ENCODE results near the gene ZFYVE9.

The ZFYVE9 gene

DNA sequence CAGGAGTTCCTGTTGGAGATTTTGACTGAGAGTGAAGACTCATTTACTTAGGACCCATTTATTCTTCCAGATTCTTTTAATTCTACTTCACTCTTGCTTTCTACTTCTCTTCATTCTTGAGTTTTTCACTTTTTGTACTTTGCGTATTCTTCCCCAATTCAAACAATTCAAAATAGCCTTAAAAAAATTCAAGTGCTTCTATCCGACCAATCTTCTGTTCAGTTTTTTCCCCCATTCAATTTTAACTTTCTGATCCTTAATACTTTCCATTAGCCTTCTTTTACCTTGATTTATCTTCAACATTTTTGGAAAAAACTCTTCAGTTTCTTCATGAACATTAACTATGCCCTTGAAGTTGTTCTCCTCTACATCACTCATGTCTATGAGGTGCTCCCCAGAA is 21.1 kb downstream of the ZFYVE9 start:
- H3K79me2 ChIP-seq (ENCODE audit: low read length), result no peaks in the 10 kb centered on the region

GRCh38 chr1:52164604-52165003 is 22.7 kb downstream of the ZFYVE9 start:
- Histone ChIP-seq H3K27ac (ENCODE audit: low read length) (no peak overlapping the region), H2AFZ (ENCODE audit: low read length) (no peak overlapping the region), H3K27me3 (replicated peaks; ENCODE audit: insufficient read depth, low read length) (no peaks in the 10 kb centered on the region), H3K4me1 (ENCODE audit: low read length) (no peaks in the 10 kb centered on the region), H3K9me2 (replicated peaks; ENCODE audit: insufficient read depth, low read length) (no peaks in the 10 kb centered on the region), H3F3A (ENCODE audit: insufficient read depth, low read length) (no peaks in the 10 kb centered on the region), H3K79me2 (ENCODE audit: low read length) (no peaks in the 10 kb centered on the region), H3K36me3 (replicated peaks; ENCODE audit: insufficient read depth, low read length) (no peaks in the 10 kb centered on the region), H3K9me3 (replicated peaks; ENCODE audit: insufficient read depth, low read length) (no peaks in the 10 kb centered on the region), H4K20me1 (ENCODE audit: insufficient read depth, low read length) (no peaks in the 10 kb centered on the region), H3K9ac (ENCODE audit: low read length) (no peak overlapping the region), H3K4me3 (ENCODE audit: low read length) (no peak overlapping the region), H3K4me2 (ENCODE audit: low read depth, low read length) (no peak overlapping the region)
- no peak for DNase-seq
- TF ChIP-seq EZH2 (optimal IDR thresholded peaks at IDR 0.05; ENCODE audit: low read depth, low read length), result no peak
- no peak for TF ChIP-seq CTCF (IDR thresholded peaks at IDR 0.05; ENCODE audit: low read length)
- no peak for TF ChIP-seq EZH2phosphoT487 (IDR thresholded peaks at IDR 0.05; ENCODE audit: low read length)

More for the DNA sequence above, 21.1 kb downstream of the ZFYVE9 start:
- no peak overlapping the region for H3K4me3 ChIP-seq (ENCODE audit: low read length)
- no peak overlapping the region for H3K27ac ChIP-seq (ENCODE audit: low read length)
- no peak overlapping the region for H3K9ac ChIP-seq (ENCODE audit: low read length)
- H3F3A ChIP-seq (ENCODE audit: insufficient read depth, low read length), result no peaks in the 10 kb centered on the region
- H2AFZ ChIP-seq (ENCODE audit: low read length), result no peak overlapping the region
- H4K20me1 ChIP-seq (ENCODE audit: insufficient read depth, low read length), result no peaks in the 10 kb centered on the region
- no peak for TF ChIP-seq EZH2 (optimal IDR thresholded peaks at IDR 0.05; ENCODE audit: low read depth, low read length)
- no peak for TF ChIP-seq CTCF (IDR thresholded peaks at IDR 0.05; ENCODE audit: low read length)
- TF ChIP-seq EZH2phosphoT487 (IDR thresholded peaks at IDR 0.05; ENCODE audit: low read length), result no peak
- no peak overlapping the region for H3K4me2 ChIP-seq (ENCODE audit: low read depth, low read length)
- H3K9me3 ChIP-seq (replicated peaks; ENCODE audit: insufficient read depth, low read length), result no peaks in the 10 kb centered on the region
- DNase-seq, result no peak
- H3K4me1 ChIP-seq (ENCODE audit: low read length), result no peaks in the 10 kb centered on the region
- H3K36me3 ChIP-seq (replicated peaks; ENCODE audit: insufficient read depth, low read length), result no peaks in the 10 kb centered on the region
- H3K9me2 ChIP-seq (replicated peaks; ENCODE audit: insufficient read depth, low read length), result no peaks in the 10 kb centered on the region
- no peaks in the 10 kb centered on the region for H3K27me3 ChIP-seq (replicated peaks; ENCODE audit: insufficient read depth, low read length)

GRCh38 chr1:52166996-52167753 is 25.3 kb downstream of the ZFYVE9 start:
- no peak overlapping the region for H3K27ac ChIP-seq (ENCODE audit: low read length)
- H3K4me1 ChIP-seq (ENCODE audit: low read length), result no peaks in the 10 kb centered on the region
- H3K4me2 ChIP-seq (ENCODE audit: low read depth, low read length), result no peak overlapping the region
- H3K9ac ChIP-seq (ENCODE audit: low read length), result no peak overlapping the region
- no peaks in the 10 kb centered on the region for H3K27me3 ChIP-seq (replicated peaks; ENCODE audit: insufficient read depth, low read length)
- H3F3A ChIP-seq (ENCODE audit: insufficient read depth, low read length), result no peaks in the 10 kb centered on the region
- TF ChIP-seq EZH2 (optimal IDR thresholded peaks at IDR 0.05; ENCODE audit: low read depth, low read length) (no peak), CTCF (IDR thresholded peaks at IDR 0.05; ENCODE audit: low read length) (no peak)
- no peak overlapping the region for H3K4me3 ChIP-seq (ENCODE audit: low read length)
- H3K9me2 ChIP-seq (replicated peaks; ENCODE audit: insufficient read depth, low read length), result no peaks in the 10 kb centered on the region
- no peaks in the 10 kb centered on the region for H3K36me3 ChIP-seq (replicated peaks; ENCODE audit: insufficient read depth, low read length)
- DNase-seq, result no peak
- H3K79me2 ChIP-seq (ENCODE audit: low read length), result no peaks in the 10 kb centered on the region
- H3K9me3 ChIP-seq (replicated peaks; ENCODE audit: insufficient read depth, low read length), result no peaks in the 10 kb centered on the region
- H4K20me1 ChIP-seq (ENCODE audit: insufficient read depth, low read length), result no peaks in the 10 kb centered on the region
- no peak overlapping the region for H2AFZ ChIP-seq (ENCODE audit: low read length)

Measured in MM.1S (cell line).